ENCODE measurements around the gene KDM4B. TPM values are rescaled to one million over a fixed set of nuclear protein-coding genes. Genes with fewer than 3 reads are reported as not detected.

KDM4B gene
- total RNA-seq (2022; extraction: Qiagen RNA extraction; ENCODE audit: low read depth) = 5.1 to 7.5 TPM (median 7.0 TPM) in 5 replicates

DNA sequence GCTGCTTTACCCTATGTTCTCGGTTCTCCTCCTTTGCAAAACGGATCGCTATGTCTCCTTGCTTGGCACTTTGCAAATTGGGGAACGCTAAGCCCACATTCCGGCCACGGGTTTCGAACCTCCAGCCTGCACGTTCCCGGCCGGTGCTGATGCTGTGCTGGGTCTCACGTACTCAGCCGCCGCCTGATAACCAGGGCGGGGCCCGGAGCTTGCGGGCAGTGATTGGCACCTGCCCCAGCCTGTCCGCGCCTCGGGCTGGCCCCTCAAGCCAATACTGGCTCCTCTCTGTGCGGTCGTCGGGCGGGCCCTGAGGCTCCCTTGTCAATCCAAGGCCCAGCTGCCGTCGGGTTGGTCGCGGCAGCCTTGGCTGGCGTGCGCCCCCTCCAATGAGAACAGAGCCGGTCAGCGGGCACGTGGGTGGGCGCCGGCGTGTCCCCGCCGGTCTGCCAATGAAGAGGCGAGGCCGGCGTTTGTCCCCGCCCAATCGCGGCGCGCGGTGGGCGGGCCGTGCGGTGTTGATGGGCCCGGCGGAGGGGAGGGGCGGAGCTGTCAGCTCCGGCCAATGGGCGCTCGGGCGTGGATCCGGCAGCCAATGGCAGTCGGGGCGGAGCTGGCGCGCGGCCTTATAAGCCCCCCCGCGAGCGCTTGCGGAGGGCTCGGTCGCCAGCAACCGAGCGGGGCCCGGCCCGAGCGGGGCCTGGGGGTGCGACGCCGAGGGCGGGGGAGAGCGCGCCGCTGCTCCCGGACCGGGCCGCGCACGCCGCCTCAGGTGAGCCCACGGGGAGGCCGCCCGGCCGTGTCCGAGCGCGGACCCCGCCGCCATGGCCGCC, at the start of gene KDM4B:
TSS of gene KDM4B (plus strand) at position 652 of the 830 bp plus-strand sequence. CDS start 63,778 bp downstream, outside the sequence.

Other genes starting within 250 kb of the KDM4B start
- gene DPP9, start 245.3 kb upstream of the KDM4B start, total RNA-seq (2022; extraction: Qiagen RNA extraction; ENCODE audit: low read depth) = 54.4 to 66.9 TPM (median 62.2 TPM) in 5 replicates
- gene FEM1A, start 177.4 kb upstream of the KDM4B start, total RNA-seq (2022; extraction: Qiagen RNA extraction; ENCODE audit: low read depth) = 5.3 to 6.1 TPM (median 5.9 TPM) in 5 replicates
- gene TICAM1, start 137.4 kb upstream of the KDM4B start, total RNA-seq (2022; extraction: Qiagen RNA extraction; ENCODE audit: low read depth) = 5.9 to 9.8 TPM (median 8.5 TPM) in 5 replicates
- gene PLIN3, start 101.4 kb upstream of the KDM4B start, total RNA-seq (2022; extraction: Qiagen RNA extraction; ENCODE audit: low read depth) = 106 to 126 TPM (median 115 TPM) in 5 replicates
- gene ARRDC5, start 66.2 kb upstream of the KDM4B start, total RNA-seq (2022; extraction: Qiagen RNA extraction; ENCODE audit: low read depth) = not detected in 5 replicates
- 38.8 to 53.2 TPM (median 46.2 TPM) in 5 replicates for gene UHRF1, start 59.6 kb upstream of the KDM4B start, total RNA-seq (2022; extraction: Qiagen RNA extraction; ENCODE audit: low read depth)

Data from A549 treated with RU486 at 1 μM for 4 hours (cell line).